Panc1 (cell line): Measurements from ENCODE around the gene WDR33. TPM values are rescaled to one million over a fixed set of nuclear protein-coding genes. Genes with fewer than 3 reads are reported as not detected.

Experiments
- ATAC-seq: fragments of 200-7000 bp; cut with Tn5 transposase; 2 replicates; pipeline ENCODE4 v1.9.1; 2020; ENCODE audit warnings: mild to moderate bottlenecking, moderate library complexity
- BruUV-seq: library from RNA; stranded (reverse); fragments of 400-500 nt; replicated peaks from 2 replicates; lab custom pipeline; 2021; lab: Mats Ljungman, UMichigan
- CTCF ChIA-PET: fragments of 300-600 bp; sonication (Branson Sonifier 250); formaldehyde crosslinking; loops from one replicate; lab custom pipeline; 2022; ENCODE audit warnings: antibody characterized with exemption; lab: Charles Lee
- POLR2A ChIA-PET: fragments of 300-600 bp; sonication (Branson Sonifier 250); formaldehyde crosslinking; loops from one replicate; lab custom pipeline; 2022; ENCODE audit warnings: antibody characterized with exemption; lab: Charles Lee
- DNase-seq: peaks from one replicate; pipeline ENCODE4 v3.0.0-alpha.2; 2010; ENCODE audit warnings: low read depth, low spot score
- H3K27ac ChIP-seq: 2 replicates; pipeline ENCODE4 v1.5.1; 2011; ENCODE audit warnings: mild to moderate bottlenecking, low read length, inconsistent platforms
- H3K27me3 ChIP-seq: fragments of 200-500 bp; sonication (Bioruptor generic); 2 replicates; pipeline ENCODE4 v1.6.0; 2014; ENCODE audit warnings: low read length, inconsistent platforms; ENCODE audit not compliant: control insufficient read depth, insufficient read depth
- H3K36me3 ChIP-seq: fragments of 200-500 bp; sonication (Bioruptor generic); 2 replicates; pipeline ENCODE4 v1.5.1; 2014; ENCODE audit warnings: inconsistent platforms, mild to moderate bottlenecking, low read length, moderate library complexity; ENCODE audit not compliant: control insufficient read depth, insufficient read depth
- H3K4me1 ChIP-seq: 2 replicates; pipeline ENCODE4 v1.5.1; 2011; ENCODE audit warnings: inconsistent platforms, mild to moderate bottlenecking, low read length, moderate library complexity; ENCODE audit not compliant: control insufficient read depth, insufficient read depth
- H3K4me3 ChIP-seq, 2 experiments: 2 replicates each; pipeline ENCODE4 v1.5.1; 2011 to 2012; ENCODE audit warnings: low read depth in 2 of 2, low read length in 2 of 2, mild to moderate bottlenecking in 2 of 2, inconsistent platforms in 1 of 2, moderate library complexity in 1 of 2
- H3K9me3 ChIP-seq: fragments of 200-500 bp; sonication (Bioruptor generic); 2 replicates; pipeline ENCODE4 v1.5.1; 2014; ENCODE audit warnings: low read depth, mild to moderate bottlenecking, inconsistent platforms, low read length, moderate library complexity; ENCODE audit not compliant: control insufficient read depth, insufficient read depth
- POLR2AphosphoS5 ChIP-seq: IDR thresholded peaks from 2 replicates; pipeline ENCODE4 v1.6.1; 2012; ENCODE audit warnings: mild to moderate bottlenecking, low read depth, low read length, moderate library complexity
- SIN3A ChIP-seq: IDR thresholded peaks from 2 replicates; pipeline ENCODE4 v1.6.1; 2012; ENCODE audit warnings: low read depth, mild to moderate bottlenecking, low read length, moderate library complexity, borderline replicate concordance; ENCODE audit not compliant: insufficient read depth
- TCF7L2 ChIP-seq: IDR thresholded peaks from 2 replicates; pipeline ENCODE4 v1.6.1; 2011; ENCODE audit warnings: mild to moderate bottlenecking, low read depth, low read length, inconsistent platforms
- in situ Hi-C: cut with HindIII; loops from 2 replicates; pipeline ENCODE4 v1.10.0; 2016; ENCODE audit warnings: low sequenced_read_pairs, low pct_unique_long_range_greater_than_20kb
- intact Hi-C: fragments of 100-400 bp; cut with micrococcal nuclease; formaldehyde crosslinking; loops from one replicate; pipeline ENCODE4 v1.10.0; 2022; ENCODE audit not compliant: unreplicated experiment
- total RNA-seq: library from RNA; stranded (reverse); gene quantifications from one replicate; pipeline ENCODE4 v1.2.1, GENCODE V29; 2021; ENCODE audit not compliant: unreplicated experiment
- TF ChIP-seq, protein P1 (sequence below), 2 experiments: IDR thresholded peaks; 2 replicates each; pipeline ENCODE4 v1.6.1; 2011 to 2012; ENCODE audit warnings: low read depth in 2 of 2, control low read depth in 1 of 2, low read length in 1 of 2, mild to moderate bottlenecking in 1 of 2, moderate library complexity in 1 of 2; ENCODE audit not compliant: insufficient read depth in 1 of 2
- TF ChIP-seq, protein P2 (sequence below): fragments of 450-650 bp; IDR thresholded peaks from 2 replicates; pipeline ENCODE4 v1.5.1; 2017; ENCODE audit warnings: mild to moderate bottlenecking

The WDR33 gene
- total RNA-seq, 1 experiment from 2014 or later = 63.7 TPM

DNA sequence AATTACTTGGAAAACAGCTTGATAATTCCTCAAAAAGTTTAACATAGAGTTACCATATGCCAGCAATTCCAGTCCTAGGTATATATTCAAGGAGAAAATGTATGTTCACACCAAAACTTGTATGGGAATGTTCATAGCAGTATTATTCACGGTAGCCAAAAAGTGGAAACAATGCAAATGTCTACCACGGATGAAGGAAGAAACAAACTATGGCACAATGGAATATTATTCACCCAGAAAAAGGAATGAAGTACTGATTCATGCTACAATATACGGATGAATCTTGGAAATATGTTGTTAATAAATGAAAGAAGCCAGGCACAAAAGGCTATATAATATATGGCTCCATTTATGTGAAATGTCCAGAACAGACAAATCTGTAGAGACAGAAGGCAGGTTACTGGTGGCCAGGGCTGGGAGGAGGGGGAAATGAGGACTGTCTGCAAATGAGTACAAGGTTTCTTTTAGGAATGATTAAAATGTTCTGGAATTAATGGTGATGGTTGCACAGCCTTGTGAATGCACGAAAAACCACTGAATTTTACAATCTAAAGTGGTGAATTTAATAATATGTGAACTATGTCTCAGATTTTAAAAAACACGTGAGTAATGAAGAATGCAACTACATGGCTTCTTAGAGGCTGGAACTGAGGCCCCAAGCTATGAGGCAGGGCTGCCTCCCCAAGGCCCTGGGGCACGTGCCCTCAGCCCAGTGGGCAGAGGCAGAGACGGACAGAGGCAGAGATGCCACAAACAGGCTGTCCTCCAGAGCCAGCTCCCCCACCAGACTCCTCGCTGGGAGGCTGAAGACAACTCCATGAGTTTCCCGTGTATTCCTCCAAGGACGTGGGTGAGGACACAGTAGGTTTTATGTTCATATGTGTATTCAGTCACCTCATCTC, 140.7 kb downstream of the WDR33 start:
- no peaks in the 10 kb centered on the region for H3K36me3 ChIP-seq
- BruUV-seq = no TSS peak
- no peak overlapping the region for H3K27ac ChIP-seq

DNA sequence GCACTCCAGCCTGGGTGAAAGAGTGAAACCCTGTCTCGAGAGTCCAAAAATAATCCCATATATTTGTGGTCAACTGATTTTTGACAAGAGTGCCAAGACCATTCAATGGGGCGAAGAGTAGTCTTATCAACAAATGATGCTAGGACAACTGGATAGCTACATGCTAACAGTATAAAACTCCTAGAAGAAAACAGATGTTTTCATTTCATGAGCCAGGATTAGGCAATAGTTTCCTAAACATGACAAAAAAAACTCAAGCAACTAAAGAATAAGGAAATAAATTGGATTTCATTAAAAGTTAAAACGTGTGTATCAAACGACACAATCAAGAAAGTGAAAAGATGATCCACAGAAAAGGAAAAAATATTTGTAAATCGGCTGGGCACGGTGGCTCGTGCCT, 141.9 kb downstream of the WDR33 start:
- POLR2A ChIA-PET = no interaction called here

More for the DNA sequence above, 140.7 kb downstream of the WDR33 start:
- no peak for ATAC-seq
- in situ Hi-C loops (no loop called here), intact Hi-C loops (no loop called here)
- DNase-seq = no peak
- Histone ChIP-seq H3K4me3 (no peak overlapping the region), H3K9me3 (no peaks in the 10 kb centered on the region), H3K27me3 (0 out of 2 replicates have a peak, but pooled peaks cover 2% of the 10 kb centered on the region), H3K4me1 (peaks cover 7% of the 10 kb centered on the region)
- TF ChIP-seq TCF7L2 (no peak), SIN3A (no peak), POLR2AphosphoS5 (no peak)
- TF ChIP-seq, protein P1, sequence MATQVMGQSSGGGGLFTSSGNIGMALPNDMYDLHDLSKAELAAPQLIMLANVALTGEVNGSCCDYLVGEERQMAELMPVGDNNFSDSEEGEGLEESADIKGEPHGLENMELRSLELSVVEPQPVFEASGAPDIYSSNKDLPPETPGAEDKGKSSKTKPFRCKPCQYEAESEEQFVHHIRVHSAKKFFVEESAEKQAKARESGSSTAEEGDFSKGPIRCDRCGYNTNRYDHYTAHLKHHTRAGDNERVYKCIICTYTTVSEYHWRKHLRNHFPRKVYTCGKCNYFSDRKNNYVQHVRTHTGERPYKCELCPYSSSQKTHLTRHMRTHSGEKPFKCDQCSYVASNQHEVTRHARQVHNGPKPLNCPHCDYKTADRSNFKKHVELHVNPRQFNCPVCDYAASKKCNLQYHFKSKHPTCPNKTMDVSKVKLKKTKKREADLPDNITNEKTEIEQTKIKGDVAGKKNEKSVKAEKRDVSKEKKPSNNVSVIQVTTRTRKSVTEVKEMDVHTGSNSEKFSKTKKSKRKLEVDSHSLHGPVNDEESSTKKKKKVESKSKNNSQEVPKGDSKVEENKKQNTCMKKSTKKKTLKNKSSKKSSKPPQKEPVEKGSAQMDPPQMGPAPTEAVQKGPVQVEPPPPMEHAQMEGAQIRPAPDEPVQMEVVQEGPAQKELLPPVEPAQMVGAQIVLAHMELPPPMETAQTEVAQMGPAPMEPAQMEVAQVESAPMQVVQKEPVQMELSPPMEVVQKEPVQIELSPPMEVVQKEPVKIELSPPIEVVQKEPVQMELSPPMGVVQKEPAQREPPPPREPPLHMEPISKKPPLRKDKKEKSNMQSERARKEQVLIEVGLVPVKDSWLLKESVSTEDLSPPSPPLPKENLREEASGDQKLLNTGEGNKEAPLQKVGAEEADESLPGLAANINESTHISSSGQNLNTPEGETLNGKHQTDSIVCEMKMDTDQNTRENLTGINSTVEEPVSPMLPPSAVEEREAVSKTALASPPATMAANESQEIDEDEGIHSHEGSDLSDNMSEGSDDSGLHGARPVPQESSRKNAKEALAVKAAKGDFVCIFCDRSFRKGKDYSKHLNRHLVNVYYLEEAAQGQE (IDR thresholded peaks at IDR 0.05; ENCODE audit: insufficient read depth in 1 of 2, low read depth in 2 of 2, low read length in 1 of 2) = no peak
- TF ChIP-seq, protein P2, sequence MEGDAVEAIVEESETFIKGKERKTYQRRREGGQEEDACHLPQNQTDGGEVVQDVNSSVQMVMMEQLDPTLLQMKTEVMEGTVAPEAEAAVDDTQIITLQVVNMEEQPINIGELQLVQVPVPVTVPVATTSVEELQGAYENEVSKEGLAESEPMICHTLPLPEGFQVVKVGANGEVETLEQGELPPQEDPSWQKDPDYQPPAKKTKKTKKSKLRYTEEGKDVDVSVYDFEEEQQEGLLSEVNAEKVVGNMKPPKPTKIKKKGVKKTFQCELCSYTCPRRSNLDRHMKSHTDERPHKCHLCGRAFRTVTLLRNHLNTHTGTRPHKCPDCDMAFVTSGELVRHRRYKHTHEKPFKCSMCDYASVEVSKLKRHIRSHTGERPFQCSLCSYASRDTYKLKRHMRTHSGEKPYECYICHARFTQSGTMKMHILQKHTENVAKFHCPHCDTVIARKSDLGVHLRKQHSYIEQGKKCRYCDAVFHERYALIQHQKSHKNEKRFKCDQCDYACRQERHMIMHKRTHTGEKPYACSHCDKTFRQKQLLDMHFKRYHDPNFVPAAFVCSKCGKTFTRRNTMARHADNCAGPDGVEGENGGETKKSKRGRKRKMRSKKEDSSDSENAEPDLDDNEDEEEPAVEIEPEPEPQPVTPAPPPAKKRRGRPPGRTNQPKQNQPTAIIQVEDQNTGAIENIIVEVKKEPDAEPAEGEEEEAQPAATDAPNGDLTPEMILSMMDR = no peak
- CTCF ChIA-PET = no interaction called here
- POLR2A ChIA-PET = no interaction called here

More for the DNA sequence above, 141.9 kb downstream of the WDR33 start:
- CTCF ChIA-PET = no interaction called here
- H3K9me3 ChIP-seq = no peaks in the 10 kb centered on the region
- 0 out of 2 replicates have a peak, but pooled peaks cover 2% of the 10 kb centered on the region for H3K27me3 ChIP-seq
- ATAC-seq = no peak
- BruUV-seq = no TSS peak
- peaks cover 4% of the 10 kb centered on the region for H3K4me1 ChIP-seq
- no peaks in the 10 kb centered on the region for H3K36me3 ChIP-seq
- intact Hi-C loops (no loop called here), in situ Hi-C loops (no loop called here)
- H3K27ac ChIP-seq = no peak overlapping the region
- no peak overlapping the region for H3K4me3 ChIP-seq
- no peak for DNase-seq
- TF ChIP-seq TCF7L2 (no peak), SIN3A (no peak), POLR2AphosphoS5 (no peak)
- TF ChIP-seq, protein P2 = no peak
- TF ChIP-seq, protein P1 (IDR thresholded peaks at IDR 0.05; ENCODE audit: insufficient read depth in 1 of 2, low read depth in 2 of 2, low read length in 1 of 2) = no peak
